SK-N-SH treated with all-trans-retinoic acid at 6 μM for 48 hours (cell line): ENCODE data around the gene ZDHHC19.

Source experiments
- ARNTL ChIP-seq: fragments of 450-650 bp; formaldehyde crosslinking; IDR thresholded peaks from 2 replicates; pipeline ENCODE4 v1.5.0; 2020; ENCODE audit warnings: low read depth, mild to moderate bottlenecking, moderate library complexity, borderline replicate concordance
- BACH2 ChIP-seq: fragments of 250-450 bp; sonication (Bioruptor Pico); IDR thresholded peaks from 2 replicates; pipeline ENCODE4 v1.9.0; 2021; ENCODE audit warnings: mild to moderate bottlenecking, borderline replicate concordance
- ESRRG ChIP-seq: fragments of 250-450 bp; sonication (Bioruptor Pico); IDR thresholded peaks from 2 replicates; pipeline ENCODE4 v1.6.1; 2021; ENCODE audit warnings: mild to moderate bottlenecking
- GLIS3 ChIP-seq: fragments of 250-450 bp; sonication (Bioruptor Pico); IDR thresholded peaks from 2 replicates; pipeline ENCODE4 v1.5.0; 2020; ENCODE audit warnings: mild to moderate bottlenecking, moderate library complexity
- PPARA ChIP-seq: fragments of 250-450 bp; sonication (Bioruptor Pico); IDR thresholded peaks from 2 replicates; pipeline ENCODE4 v1.5.0; 2020; ENCODE audit warnings: mild to moderate bottlenecking, borderline replicate concordance
- RARB ChIP-seq: fragments of 250-450 bp; sonication (Bioruptor Pico); IDR thresholded peaks from 2 replicates; pipeline ENCODE4 v1.8.0; 2021; ENCODE audit warnings: mild to moderate bottlenecking, moderate library complexity
- TCF4 ChIP-seq: fragments of 250-450 bp; sonication (Bioruptor Pico); IDR thresholded peaks from 2 replicates; pipeline ENCODE4 v1.8.0; 2021; ENCODE audit warnings: mild to moderate bottlenecking, moderate library complexity, borderline replicate concordance
- ZFP3 ChIP-seq: fragments of 250-450 bp; sonication (Bioruptor Pico); IDR thresholded peaks from 2 replicates; pipeline ENCODE4 v1.5.0; 2020; ENCODE audit warnings: mild to moderate bottlenecking, moderate library complexity
- ZFP30 ChIP-seq: fragments of 450-650 bp; formaldehyde crosslinking; IDR thresholded peaks from 2 replicates; pipeline ENCODE4 v1.5.0; 2022; ENCODE audit warnings: mild to moderate bottlenecking, moderate library complexity
- ZNF8 ChIP-seq: fragments of 450-650 bp; formaldehyde crosslinking; IDR thresholded peaks from 2 replicates; pipeline ENCODE4 v1.5.0; 2020; ENCODE audit warnings: mild to moderate bottlenecking, moderate library complexity
- TF ChIP-seq, protein P1 (sequence below): fragments of 250-450 bp; sonication (Bioruptor Pico); IDR thresholded peaks from 2 replicates; pipeline ENCODE4 v1.5.1; 2020; ENCODE audit warnings: low read depth, mild to moderate bottlenecking, moderate library complexity
- TF ChIP-seq, protein P2 (sequence below): fragments of 250-450 bp; sonication (Bioruptor Pico); IDR thresholded peaks from 2 replicates; pipeline ENCODE4 v1.8.0; 2020; ENCODE audit warnings: mild to moderate bottlenecking, moderate library complexity, borderline replicate concordance
- TF ChIP-seq, protein P3 (sequence below): fragments of 250-450 bp; sonication (Bioruptor Pico); IDR thresholded peaks from 2 replicates; pipeline ENCODE4 v1.8.0; 2021; ENCODE audit warnings: low read depth, mild to moderate bottlenecking, moderate library complexity, borderline replicate concordance

DNA sequence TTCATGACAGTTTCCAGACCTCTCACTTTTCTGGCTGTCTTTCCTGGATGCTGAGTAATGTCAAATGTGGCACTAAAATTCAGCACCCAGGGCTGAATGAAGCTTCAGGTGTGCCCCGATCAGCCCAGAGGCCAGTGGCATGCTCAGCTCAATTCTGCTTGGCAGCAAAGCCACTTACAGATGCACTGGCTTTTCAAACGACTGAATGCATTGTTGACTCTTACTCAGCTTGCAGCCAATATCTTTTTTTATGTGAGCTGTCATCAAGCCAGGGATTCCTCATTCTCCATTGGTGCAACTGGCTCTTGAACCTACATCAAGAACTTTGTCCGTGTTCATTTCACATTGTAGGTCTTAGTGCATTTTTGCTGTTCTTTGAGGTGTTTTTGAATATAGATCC lies 60.7 kb downstream of the ZDHHC19 start:
- TF ChIP-seq GLIS3 (CRISPR knock-in tag) = no peak
- no peak for TF ChIP-seq ARNTL
- TF ChIP-seq, protein P1, sequence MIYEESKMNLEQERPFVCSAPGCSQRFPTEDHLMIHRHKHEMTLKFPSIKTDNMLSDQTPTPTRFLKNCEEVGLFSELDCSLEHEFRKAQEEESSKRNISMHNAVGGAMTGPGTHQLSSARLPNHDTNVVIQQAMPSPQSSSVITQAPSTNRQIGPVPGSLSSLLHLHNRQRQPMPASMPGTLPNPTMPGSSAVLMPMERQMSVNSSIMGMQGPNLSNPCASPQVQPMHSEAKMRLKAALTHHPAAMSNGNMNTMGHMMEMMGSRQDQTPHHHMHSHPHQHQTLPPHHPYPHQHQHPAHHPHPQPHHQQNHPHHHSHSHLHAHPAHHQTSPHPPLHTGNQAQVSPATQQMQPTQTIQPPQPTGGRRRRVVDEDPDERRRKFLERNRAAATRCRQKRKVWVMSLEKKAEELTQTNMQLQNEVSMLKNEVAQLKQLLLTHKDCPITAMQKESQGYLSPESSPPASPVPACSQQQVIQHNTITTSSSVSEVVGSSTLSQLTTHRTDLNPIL = no peak
- TF ChIP-seq, protein P2, sequence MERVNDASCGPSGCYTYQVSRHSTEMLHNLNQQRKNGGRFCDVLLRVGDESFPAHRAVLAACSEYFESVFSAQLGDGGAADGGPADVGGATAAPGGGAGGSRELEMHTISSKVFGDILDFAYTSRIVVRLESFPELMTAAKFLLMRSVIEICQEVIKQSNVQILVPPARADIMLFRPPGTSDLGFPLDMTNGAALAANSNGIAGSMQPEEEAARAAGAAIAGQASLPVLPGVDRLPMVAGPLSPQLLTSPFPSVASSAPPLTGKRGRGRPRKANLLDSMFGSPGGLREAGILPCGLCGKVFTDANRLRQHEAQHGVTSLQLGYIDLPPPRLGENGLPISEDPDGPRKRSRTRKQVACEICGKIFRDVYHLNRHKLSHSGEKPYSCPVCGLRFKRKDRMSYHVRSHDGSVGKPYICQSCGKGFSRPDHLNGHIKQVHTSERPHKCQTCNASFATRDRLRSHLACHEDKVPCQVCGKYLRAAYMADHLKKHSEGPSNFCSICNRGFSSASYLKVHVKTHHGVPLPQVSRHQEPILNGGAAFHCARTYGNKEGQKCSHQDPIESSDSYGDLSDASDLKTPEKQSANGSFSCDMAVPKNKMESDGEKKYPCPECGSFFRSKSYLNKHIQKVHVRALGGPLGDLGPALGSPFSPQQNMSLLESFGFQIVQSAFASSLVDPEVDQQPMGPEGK (CRISPR knock-in tag) = no peak
- TF ChIP-seq ZFP3 (CRISPR knock-in tag) = no peak
- TF ChIP-seq ZFP30 = no peak
- TF ChIP-seq BACH2 = no peak
- no peak for TF ChIP-seq RARB (CRISPR knock-in tag)
- TF ChIP-seq, protein P3, sequence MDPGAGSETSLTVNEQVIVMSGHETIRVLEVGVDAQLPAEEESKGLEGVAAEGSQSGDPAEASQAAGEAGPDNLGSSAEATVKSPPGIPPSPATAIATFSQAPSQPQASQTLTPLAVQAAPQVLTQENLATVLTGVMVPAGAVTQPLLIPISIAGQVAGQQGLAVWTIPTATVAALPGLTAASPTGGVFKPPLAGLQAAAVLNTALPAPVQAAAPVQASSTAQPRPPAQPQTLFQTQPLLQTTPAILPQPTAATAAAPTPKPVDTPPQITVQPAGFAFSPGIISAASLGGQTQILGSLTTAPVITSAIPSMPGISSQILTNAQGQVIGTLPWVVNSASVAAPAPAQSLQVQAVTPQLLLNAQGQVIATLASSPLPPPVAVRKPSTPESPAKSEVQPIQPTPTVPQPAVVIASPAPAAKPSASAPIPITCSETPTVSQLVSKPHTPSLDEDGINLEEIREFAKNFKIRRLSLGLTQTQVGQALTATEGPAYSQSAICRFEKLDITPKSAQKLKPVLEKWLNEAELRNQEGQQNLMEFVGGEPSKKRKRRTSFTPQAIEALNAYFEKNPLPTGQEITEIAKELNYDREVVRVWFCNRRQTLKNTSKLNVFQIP (CRISPR knock-in tag) = no peak
- TF ChIP-seq ZNF8 (CRISPR knock-in tag) = no peak
- no peak for TF ChIP-seq ESRRG (CRISPR knock-in tag)
- no peak for TF ChIP-seq PPARA
- no peak for TF ChIP-seq TCF4 (CRISPR knock-in tag)
